ENCODE measurements around the gene PTPN2. TPM values are rescaled to one million over a fixed set of nuclear protein-coding genes. Genes with fewer than 3 reads are reported as not detected.

PTPN2 gene
- total and polyA plus RNA-seq, 9 of the 15 experiments (the other 6 are each of a cell fraction or from before 2014, with no cell fraction given), result 36.6 to 66.4 (median 43.8) TPM

GRCh38 chr18:12838178-12838634, 45.8 kb downstream of the PTPN2 start:
- no peak overlapping the region for H2AFZ ChIP-seq (ENCODE audit: low read depth, low read length)
- ATAC-seq (peak; percentile 61), DNase-seq (ENCODE audit: extremely low read depth in 1 of 4, low spot score in 3 of 4) (peak in 1 of 4 experiments; percentile 16), FAIRE-seq (peak; percentile 60)
- ChIA-PET CTCF (ENCODE audit: low intra/inter-chr PET ratio) (no interaction called here), POLR2A (no interaction called here)
- H3K27ac ChIP-seq (ENCODE audit: extremely low read depth, low read depth, low read length), result peak overlapping the region; percentile 56; the same call in 1 of the 3 replicates
- H3K36me3 ChIP-seq (ENCODE audit: control insufficient read depth, insufficient read depth, low read length), result peaks cover 34% of the 10 kb centered on the region
- BruUV-seq (replicated peaks), result no TSS peak
- H3K4me1 ChIP-seq (replicated peaks in 1 of 2; ENCODE audit: control insufficient read depth in 2 of 2, insufficient read depth in 2 of 2, low read length in 2 of 2), result peaks cover 0 to 20% of the 10 kb centered on the region in 2 experiments; a peak in 4 of 5 replicates
- no peaks in the 10 kb centered on the region for H3K27me3 ChIP-seq (ENCODE audit: control insufficient read depth in 2 of 2, insufficient read depth in 2 of 2, low read length in 2 of 2)
- WGBS (ENCODE audit: insufficient coverage, low coverage, missing lambda C conversion rate), result 31% methylated on average over 4 of the region's 4 CpGs
- peaks cover 3% of the 10 kb centered on the region for H3K9me1 ChIP-seq (ENCODE audit: control insufficient read depth, insufficient read depth, low read length)
- peak overlapping the region; percentile 30 to 82; a peak in 3 of 4 replicates for H3K9ac ChIP-seq (ENCODE audit: insufficient read depth in 1 of 2, low read depth in 2 of 2, low read length in 2 of 2)
- intact Hi-C loops (cut with micrococcal nuclease) (no loop called here), in situ Hi-C loops (cut with MboI) (no loop called here)
- H3K4me3 ChIP-seq, result no peak overlapping the region
- H3K4me2 ChIP-seq (ENCODE audit: insufficient read depth, low read length), result peak overlapping the region; percentile 21; the same call in 1 of the 2 replicates
- no peaks in the 10 kb centered on the region; the same call in 1 of the 2 replicates for H4K20me1 ChIP-seq (replicated peaks; ENCODE audit: control insufficient read depth, insufficient read depth, low read length)
- H3K79me2 ChIP-seq (ENCODE audit: control insufficient read depth, insufficient read depth, low read length), result peaks cover 35% of the 10 kb centered on the region
- no peaks in the 10 kb centered on the region for H3K9me3 ChIP-seq (replicated peaks; ENCODE audit: control insufficient read depth, insufficient read depth, low read depth, low read length)
- TF ChIP-seq TARDBP (IDR thresholded peaks at IDR 0.05), result no peak
- TF ChIP-seq ZNF277 (CRISPR knock-in tag; IDR thresholded peaks at IDR 0.05; ENCODE audit: borderline replicate concordance), result no peak
- TF ChIP-seq CTCFL (IDR thresholded peaks at IDR 0.05; ENCODE audit: borderline replicate concordance, insufficient read depth, low read depth, low read length, poor library complexity, severe bottlenecking), result no peak
- peak; percentile 96 for TF ChIP-seq CEBPB (tag; IDR thresholded peaks at IDR 0.05)
- TF ChIP-seq U2AF2 (optimal IDR thresholded peaks at IDR 0.05; ENCODE audit: low read depth, low read length), result no peak
- no peak for TF ChIP-seq RREB1 (CRISPR knock-in tag; IDR thresholded peaks at IDR 0.05)
- peak; percentile 60; the same call in 1 of the 2 replicates for TF ChIP-seq CEBPG (CRISPR knock-in tag; IDR thresholded peaks at IDR 0.05)
- TF ChIP-seq CEBPG (tag; conservative IDR thresholded peaks at IDR 0.05 in 1 of 2, IDR thresholded peaks at IDR 0.05 in 1 of 2), result peak; percentile 82 to 89
- no peak for TF ChIP-seq ZNF143 (CRISPR knock-in tag; IDR thresholded peaks at IDR 0.05)
- TF ChIP-seq HNRNPK (IDR thresholded peaks at IDR 0.05; ENCODE audit: low read depth, low read length, poor library complexity, severe bottlenecking), result no peak

All from K562 (cell line).